Prostate gland (tissue), 2 donors: ENCODE data around the gene ARHGAP26.

Source experiments
- POLR2A ChIP-seq: fragments of 450-650 bp; IDR thresholded peaks from one replicate; pipeline ENCODE4 v1.6.1; 2016; ENCODE audit warnings: antibody characterized with exemption, mild to moderate bottlenecking
- TF ChIP-seq, protein P1 (sequence below), 4 experiments: fragments of 200-600 bp in 2 of 4; fragments of 450-650 bp in 2 of 4; sonication (generic) in 2 of 4; IDR thresholded peaks; 1 replicate in 3 of 4; 2 replicates in 1 of 4; pipeline ENCODE4 v1.5.1; 2016 to 2019; ENCODE audit warnings: antibody characterized with exemption in 4 of 4, mild to moderate bottlenecking in 2 of 4, moderate library complexity in 2 of 4

GRCh38 chr5:143263272-143263810 lies 493.2 kb downstream of the ARHGAP26 start:
- TF ChIP-seq, protein P1, sequence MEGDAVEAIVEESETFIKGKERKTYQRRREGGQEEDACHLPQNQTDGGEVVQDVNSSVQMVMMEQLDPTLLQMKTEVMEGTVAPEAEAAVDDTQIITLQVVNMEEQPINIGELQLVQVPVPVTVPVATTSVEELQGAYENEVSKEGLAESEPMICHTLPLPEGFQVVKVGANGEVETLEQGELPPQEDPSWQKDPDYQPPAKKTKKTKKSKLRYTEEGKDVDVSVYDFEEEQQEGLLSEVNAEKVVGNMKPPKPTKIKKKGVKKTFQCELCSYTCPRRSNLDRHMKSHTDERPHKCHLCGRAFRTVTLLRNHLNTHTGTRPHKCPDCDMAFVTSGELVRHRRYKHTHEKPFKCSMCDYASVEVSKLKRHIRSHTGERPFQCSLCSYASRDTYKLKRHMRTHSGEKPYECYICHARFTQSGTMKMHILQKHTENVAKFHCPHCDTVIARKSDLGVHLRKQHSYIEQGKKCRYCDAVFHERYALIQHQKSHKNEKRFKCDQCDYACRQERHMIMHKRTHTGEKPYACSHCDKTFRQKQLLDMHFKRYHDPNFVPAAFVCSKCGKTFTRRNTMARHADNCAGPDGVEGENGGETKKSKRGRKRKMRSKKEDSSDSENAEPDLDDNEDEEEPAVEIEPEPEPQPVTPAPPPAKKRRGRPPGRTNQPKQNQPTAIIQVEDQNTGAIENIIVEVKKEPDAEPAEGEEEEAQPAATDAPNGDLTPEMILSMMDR (IDR thresholded peaks at IDR 0.05), result no peak
- TF ChIP-seq POLR2A, result no peak
